Heart left ventricle (tissue), 16 donors: ENCODE measurements around the gene CAMK2B. TPM values are rescaled to one million over a fixed set of nuclear protein-coding genes. Genes with fewer than 3 reads are reported as not detected.

Experiments used
- ATAC-seq, 4 donors: fragments of 200-7000 bp; cut with Tn5 transposase; one replicate each; pipeline ENCODE4 v1.9.1; 2020 to 2022; ENCODE audit warnings: moderate library complexity in 4 of 4, mild to moderate bottlenecking in 3 of 4, moderate number of reproducible peaks in 1 of 4
- DNase-seq, 5 donors: peaks; one replicate each; pipeline ENCODE4 v3.0.0-alpha.2; 2020
- H3K27ac ChIP-seq, 12 donors: fragments of 200-600 bp; sonication (generic) in 4 of 12; one replicate each; pipeline versions ENCODE4 v1.5.0 to v1.8.0; 2016 to 2022; ENCODE audit warnings: mild to moderate bottlenecking in 2 of 12
- H3K27me3 ChIP-seq, 9 donors: fragments of 200-600 bp; sonication (generic) in 2 of 9; one replicate each; pipeline versions ENCODE4 v1.5.1 to v1.8.0; 2016 to 2022; ENCODE audit warnings: mild to moderate bottlenecking in 3 of 9
- H3K36me3 ChIP-seq, 9 donors: fragments of 200-600 bp; sonication (generic) in 2 of 9; one replicate each; pipeline versions ENCODE4 v1.5.0 to v1.8.0; 2018 to 2022; ENCODE audit warnings: mild to moderate bottlenecking in 2 of 9
- H3K4me1 ChIP-seq, 12 donors: fragments of 200-600 bp; sonication (generic) in 4 of 12; one replicate each; pipeline versions ENCODE4 v1.5.0 to v1.8.0; 2016 to 2022; ENCODE audit warnings: mild to moderate bottlenecking in 3 of 12
- H3K4me3 ChIP-seq, 12 donors: fragments of 200-600 bp; sonication (generic) in 4 of 12; one replicate each; pipeline versions ENCODE4 v1.5.0 to v1.8.0; 2017 to 2022; ENCODE audit warnings: mild to moderate bottlenecking in 9 of 12, moderate library complexity in 4 of 12
- H3K9me3 ChIP-seq, 12 donors: fragments of 200-600 bp; sonication (generic) in 4 of 12; one replicate each; pipeline versions ENCODE4 v1.5.0 to v1.8.0; 2016 to 2022; ENCODE audit warnings: mild to moderate bottlenecking in 1 of 12
- CTCF ChIP-seq, 12 donors: fragments of 200-600 bp; sonication (generic) in 4 of 12; IDR thresholded peaks; one replicate each; pipeline versions ENCODE4 v1.5.0 to v1.8.0; 2018 to 2022; ENCODE audit warnings: antibody characterized with exemption in 12 of 12, mild to moderate bottlenecking in 5 of 12
- POLR2A ChIP-seq, 2 donors: fragments of 450-650 bp; IDR thresholded peaks; one replicate each; pipeline ENCODE4 v1.6.1; 2017; ENCODE audit warnings: antibody characterized with exemption in 2 of 2, mild to moderate bottlenecking in 2 of 2, moderate library complexity in 2 of 2
- WGBS, 4 donors: extraction: QIAGEN DNeasy Blood & Tissue Kit in 2 of 4; methylation state at CpG; one replicate each; pipeline versions ENCODE4 v1.1.5 to v1.1.7; 2013 to 2018; 5-methylcytosine and 5-hydroxymethylcytosine counted together
- intact Hi-C, 10 donors: fragments of 100-400 bp; cut with DNase I; formaldehyde crosslinking; loops; one replicate each; pipeline versions ENCODE4 v1.11.1 to v1.14.2; 2022
- polyA plus RNA-seq, 2 donors: library from polyadenylated mRNA; stranded (reverse); fragments of 200-250 nt; gene quantifications; one replicate each; pipeline ENCODE4 v1.2.3, GENCODE V29; 2013
- total RNA-seq, 9 donors: library from RNA; depleted of rRNA in 2 of 9; stranded (reverse); fragments of >200 nt in 2 of 9; fragmentation: NEBNext Ultra II Directional in 3 of 9; extraction: Animal tissue kit (Norgen Biotek cat#: 25700) in 3 of 9; gene quantifications; one replicate each; pipeline versions ENCODE4 v1.1.0 to v1.2.4, GENCODE V29; 2016 to 2023
- donor health status: ischemic (EF 13 %, LVEDD 7.1; RV severe dilation, severe dysfunction).
- donor health status: healthy with polysubstance abuse.
- donor health status: DM: no; HTN: yes; CAD: no.
- donor health status: DM: no; HTN: no; CAD: no.
- donor health status: ischemic (EF 25% LVEDD 6.9; RV normal size, moderate dysfunction).
- donor health status: ischemic (EF 25% LVEDD 5.7; RV mildly dilated, moderate dysfunction).
- donor health status: healthy.
- donor health status: DM: yes; HTN: yes; CAD: no.
- donor health status: ischemic (EF 35%, LVEDD 5.7; RV mildly dilated, moderate dysfunction).
- donor health status: nonischemic (EF 11% LVEDD 7.7; RV severe dilation, severe dysfunction).
- donor health status: DM: yes; HTN: yes; CAD: no.
- donor health status: PGD.
- donor health status: ischemic (EF 29% LVEDD 5.4; RV normal size, mild dysfunction).
- donor health status: nonischemic (EF 23%, LVEDD 6.1; RV moderate dilation, normal function).

CAMK2B gene
- total and polyA plus RNA-seq, 11 donors: 35.7 to 141 (median 103) TPM

- peak in 2 of 5 donors; percentile 19 to 50 for DNase-seq
- intact Hi-C loops: no loop called here
- ATAC-seq: no peak
- no peaks in the 10 kb centered on the region for H3K9me3 ChIP-seq
- TF ChIP-seq POLR2A (IDR thresholded peaks at IDR 0.05) (no peak), CTCF (IDR thresholded peaks at IDR 0.05) (no peak)
- peaks cover 0 to 11% (median 0%) of the 10 kb centered on the region in 9 donors for H3K36me3 ChIP-seq
- H3K4me1 ChIP-seq: peaks cover 0 to 3% (median 0%) of the 10 kb centered on the region in 12 donors
- WGBS, 4 donors: 72 to 80% (median 77%) methylated on average over 18 to 26 of the region's 26 CpGs
- H3K4me3 ChIP-seq: no peak overlapping the region
- H3K27me3 ChIP-seq: no peaks in the 10 kb centered on the region
- no peak overlapping the region for H3K27ac ChIP-seq
These were observed 106.8 kb downstream of the CAMK2B start for GRCh38 chr7:44218418-44219201.

GRCh38 chr7:44217852-44218402 lies 107.5 kb downstream of the CAMK2B start:
- H3K36me3 ChIP-seq: peaks cover 0 to 18% (median 6%) of the 10 kb centered on the region in 9 donors
- no peak overlapping the region for H3K27ac ChIP-seq
- no peak overlapping the region for H3K4me3 ChIP-seq
- intact Hi-C loops: no loop called here
- no peak for ATAC-seq
- H3K4me1 ChIP-seq: peaks cover 0 to 3% (median 0%) of the 10 kb centered on the region in 12 donors
- TF ChIP-seq POLR2A (IDR thresholded peaks at IDR 0.05) (no peak), CTCF (IDR thresholded peaks at IDR 0.05) (no peak)
- peak in 1 of 5 donors; percentile 12 for DNase-seq
- no peaks in the 10 kb centered on the region for H3K9me3 ChIP-seq
- 81 to 83% (median 82%) methylated on average over 17 of the region's 17 CpGs for WGBS, 4 donors
- H3K27me3 ChIP-seq: no peaks in the 10 kb centered on the region

- intact Hi-C loops: no loop called here
- ATAC-seq (no peak), DNase-seq (peak in 1 of 5 donors; percentile 50)
- Histone ChIP-seq H3K4me3 (no peak overlapping the region), H3K36me3 (peaks cover 0 to 25% (median 13%) of the 10 kb centered on the region in 9 donors), H3K4me1 (peaks cover 0 to 3% (median 0%) of the 10 kb centered on the region in 12 donors), H3K9me3 (no peaks in the 10 kb centered on the region), H3K27ac (no peak overlapping the region), H3K27me3 (no peaks in the 10 kb centered on the region)
- TF ChIP-seq POLR2A (IDR thresholded peaks at IDR 0.05) (no peak), CTCF (IDR thresholded peaks at IDR 0.05) (no peak)
- WGBS, 4 donors: 82 to 86% (median 84%) methylated on average over 14 to 19 of the region's 19 CpGs
These were observed 108.1 kb downstream of the CAMK2B start for GRCh38 chr7:44217223-44217714.

- peaks cover 0 to 3% (median 0%) of the 10 kb centered on the region in 12 donors for H3K4me1 ChIP-seq
- DNase-seq (peak in 1 of 5 donors; percentile 8), ATAC-seq (no peak)
- H3K9me3 ChIP-seq: no peaks in the 10 kb centered on the region
- H3K4me3 ChIP-seq: no peak overlapping the region
- H3K27ac ChIP-seq: no peak overlapping the region
- H3K27me3 ChIP-seq: no peaks in the 10 kb centered on the region
- WGBS, 4 donors: 66 to 78% (median 73%) methylated on average over 10 to 13 of the region's 13 CpGs
- peaks cover 0 to 31% (median 19%) of the 10 kb centered on the region in 9 donors for H3K36me3 ChIP-seq
- TF ChIP-seq CTCF (IDR thresholded peaks at IDR 0.05) (no peak), POLR2A (IDR thresholded peaks at IDR 0.05) (no peak)
- intact Hi-C loops: no loop called here
These were observed 108.7 kb downstream of the CAMK2B start for GRCh38 chr7:44216521-44217222.
